IMR-90 (cell line): ENCODE measurements around the gene YPEL3. TPM values are rescaled to one million over a fixed set of nuclear protein-coding genes. Genes with fewer than 3 reads are reported as not detected.
A peak's percentile ranks its signal among the peaks of the same experiment; 100 is the strongest.

Experiments
- ATAC-seq: fragments of 200-7000 bp; cut with Tn5 transposase; 2 replicates; pipeline ENCODE4 v1.9.1; 2020; ENCODE audit warnings: low read depth, mild to moderate bottlenecking, moderate library complexity
- BruUV-seq: library from RNA; stranded (reverse); fragments of 400-500 nt; replicated peaks from 2 replicates; lab custom pipeline; 2021; lab: Mats Ljungman, UMichigan
- CTCF ChIA-PET: fragments of 300-600 bp; formaldehyde crosslinking; extraction: SDS; loops from one replicate; lab custom pipeline; 2021; ENCODE audit warnings: antibody characterized with exemption; lab: Yijun Ruan, JAX
- POLR2A ChIA-PET: fragments of 300-600 bp; sonication (Branson Sonifier 250); formaldehyde crosslinking; loops from one replicate; lab custom pipeline; 2022; ENCODE audit warnings: antibody characterized with exemption; ENCODE audit not compliant: unreplicated experiment; lab: Charles Lee
- DNase-seq: peaks from one replicate; pipeline ENCODE4 v3.0.0; 2013
- H2AFZ ChIP-seq: replicated peaks from 2 replicates; pipeline ENCODE3; 2013; ENCODE audit warnings: low read length, mild to moderate bottlenecking; ENCODE audit not compliant: poor library complexity
- H2AK5ac ChIP-seq: 2 replicates; pipeline ENCODE4 v1.6.1; 2013; ENCODE audit warnings: low read depth, low read length, inconsistent platforms
- H2AK9ac ChIP-seq: replicated peaks from 2 replicates; pipeline ENCODE3; 2013; ENCODE audit warnings: mild to moderate bottlenecking, low read depth, low read length, moderate library complexity; ENCODE audit not compliant: poor library complexity
- H2BK120ac ChIP-seq: 2 replicates; pipeline ENCODE4 v1.6.1; 2013; ENCODE audit warnings: low read depth, low read length, inconsistent platforms
- H2BK15ac ChIP-seq: 3 replicates; pipeline ENCODE4 v1.6.1; 2013; ENCODE audit warnings: low read depth, low read length, inconsistent platforms
- H2BK20ac ChIP-seq: 2 replicates; pipeline ENCODE4 v1.6.1; 2013; ENCODE audit warnings: low read depth, mild to moderate bottlenecking, inconsistent platforms, low read length, moderate library complexity
- H2BK5ac ChIP-seq: 2 replicates; pipeline ENCODE4 v1.6.1; 2013; ENCODE audit warnings: mild to moderate bottlenecking, low read depth, low read length, inconsistent platforms; ENCODE audit not compliant: poor library complexity, severe bottlenecking
- H3K14ac ChIP-seq: replicated peaks from 2 replicates; pipeline ENCODE4 v1.6.1; 2013; ENCODE audit warnings: low read depth, low read length, inconsistent platforms
- H3K18ac ChIP-seq: 2 replicates; pipeline ENCODE4 v1.6.1; 2013; ENCODE audit warnings: low read depth, low read length, control low read depth
- H3K23ac ChIP-seq: 2 replicates; pipeline ENCODE4 v1.6.1; 2013; ENCODE audit warnings: low read depth, low read length, inconsistent platforms
- H3K27ac ChIP-seq: 2 replicates; pipeline ENCODE4 v1.5.1; 2013; ENCODE audit warnings: mild to moderate bottlenecking, control low read depth, low read length; ENCODE audit not compliant: insufficient read depth
- H3K27me3 ChIP-seq: 2 replicates; pipeline ENCODE4 v1.6.1; 2013; ENCODE audit warnings: low read length; ENCODE audit not compliant: control insufficient read depth, insufficient read depth
- H3K36me3 ChIP-seq: 2 replicates; pipeline ENCODE4 v1.6.1; 2013; ENCODE audit warnings: low read length, mixed read lengths; ENCODE audit not compliant: control insufficient read depth, insufficient read depth
- H3K4ac ChIP-seq: 2 replicates; pipeline ENCODE4 v1.6.1; 2013; ENCODE audit warnings: low read depth, low read length, inconsistent platforms
- H3K4me1 ChIP-seq: 2 replicates; pipeline ENCODE4 v1.6.1; 2013; ENCODE audit warnings: low read length, mixed read lengths; ENCODE audit not compliant: control insufficient read depth, insufficient read depth
- H3K4me2 ChIP-seq: 2 replicates; pipeline ENCODE4 v1.6.1; 2013; ENCODE audit warnings: low read depth, mild to moderate bottlenecking, control low read depth, low read length, moderate library complexity
- H3K4me3 ChIP-seq: 2 replicates; pipeline ENCODE4 v1.5.1; 2013; ENCODE audit warnings: low read depth, mild to moderate bottlenecking, control low read depth, low read length, moderate library complexity; ENCODE audit not compliant: insufficient read depth
- H3K56ac ChIP-seq: 2 replicates; pipeline ENCODE4 v1.6.1; 2013; ENCODE audit warnings: low read length, inconsistent platforms; ENCODE audit not compliant: insufficient read depth; ENCODE audit errors: extremely low read depth
- H3K79me1 ChIP-seq, 2 experiments: 2 replicates each; pipeline ENCODE4 v1.6.1; 2013; ENCODE audit warnings: low read length in 2 of 2, inconsistent platforms in 1 of 2, low read depth in 1 of 2
- H3K9ac ChIP-seq: 2 replicates; pipeline ENCODE4 v1.6.1; 2013; ENCODE audit warnings: low read depth, low read length, control low read depth
- H3K9me1 ChIP-seq: 2 replicates; pipeline ENCODE4 v1.6.1; 2013; ENCODE audit warnings: low read length, inconsistent platforms; ENCODE audit not compliant: insufficient read depth
- H3K9me3 ChIP-seq: 2 replicates; pipeline ENCODE4 v1.6.1; 2013; ENCODE audit warnings: low read length; ENCODE audit not compliant: control insufficient read depth, insufficient read depth
- H4K20me1 ChIP-seq: 2 replicates; pipeline ENCODE4 v1.6.1; 2013; ENCODE audit warnings: low read length, inconsistent platforms; ENCODE audit not compliant: insufficient read depth
- H4K5ac ChIP-seq: 2 replicates; pipeline ENCODE4 v1.6.1; 2013; ENCODE audit warnings: mild to moderate bottlenecking, low read depth, low read length, control low read depth
- H4K8ac ChIP-seq, 2 experiments: 2 replicates each; pipeline ENCODE4 v1.6.1; 2013; ENCODE audit warnings: low read depth in 2 of 2, low read length in 2 of 2, control low read depth in 1 of 2, inconsistent platforms in 1 of 2
- H4K91ac ChIP-seq: 2 replicates; pipeline ENCODE4 v1.6.1; 2013; ENCODE audit warnings: low read depth, low read length, inconsistent platforms; ENCODE audit not compliant: insufficient read depth
- BHLHE40 ChIP-seq: fragments of 150-350 bp; IDR thresholded peaks from 2 replicates; pipeline ENCODE4 v1.6.1; 2016; ENCODE audit warnings: mild to moderate bottlenecking, low read depth, low read length
- CEBPB ChIP-seq: IDR thresholded peaks from 2 replicates; pipeline ENCODE4 v1.6.1; 2012; ENCODE audit warnings: low read depth, low read length, improper control_type of control experiment
- MAFK ChIP-seq: IDR thresholded peaks from 2 replicates; pipeline ENCODE4 v1.6.1; 2012; ENCODE audit warnings: low read depth, low read length, improper control_type of control experiment
- MAZ ChIP-seq: IDR thresholded peaks from 2 replicates; pipeline ENCODE4 v1.6.1; 2012; ENCODE audit warnings: low read depth, mild to moderate bottlenecking, low read length, improper control_type of control experiment, moderate library complexity, borderline replicate concordance
- POLR2A ChIP-seq: IDR thresholded peaks from 2 replicates; pipeline ENCODE4 v1.6.1; 2012; ENCODE audit warnings: mild to moderate bottlenecking, low read depth, low read length
- RCOR1 ChIP-seq: IDR thresholded peaks from 2 replicates; pipeline ENCODE4 v1.6.1; 2012; ENCODE audit warnings: mild to moderate bottlenecking, low read length, improper control_type of control experiment; ENCODE audit not compliant: insufficient replicate concordance
- RFX5 ChIP-seq: IDR thresholded peaks from 2 replicates; pipeline ENCODE4 v1.8.0; 2012; ENCODE audit warnings: low read depth, mild to moderate bottlenecking, low read length, moderate library complexity
- WGBS, 2 experiments: methylation state at CpG; one replicate each; pipeline versions ENCODE4 v1.1.5 to v1.1.7; 2013; ENCODE audit warnings: missing lambda C conversion rate in 2 of 2; ENCODE audit not compliant: insufficient read length in 1 of 2; ENCODE audit errors: extremely low coverage in 2 of 2; 5-methylcytosine and 5-hydroxymethylcytosine counted together
- dilution Hi-C: fragments of 300-500 bp; cut with HindIII; formaldehyde crosslinking; loops from one replicate; pipeline ENCODE4 v1.14.3; 2018; ENCODE audit warnings: low sequenced_read_pairs; ENCODE audit not compliant: unreplicated experiment
- in situ Hi-C: fragments of 300-500 bp; cut with MboI; formaldehyde crosslinking; loops from 3 replicates; pipeline ENCODE4 v1.14.3; 2019; ENCODE audit warnings: low sequenced_read_pairs, inconsistent platforms, mixed read lengths
- intact Hi-C: fragments of 100-400 bp; cut with micrococcal nuclease; formaldehyde crosslinking; loops from 2 replicates; pipeline ENCODE4 v1.10.0; 2022
- polyA plus RNA-seq, 3 experiments: library from polyadenylated mRNA; depleted of rRNA; stranded (reverse); fragments of >200 nt; gene quantifications; 2 replicates each; pipeline ENCODE4 v1.2.3, GENCODE V29; 2012; ENCODE audit warnings: low replicate concordance in 1 of 3
- total RNA-seq: library from RNA; depleted of rRNA; stranded (reverse); fragments of >200 nt; gene quantifications from 2 replicates; pipeline ENCODE4 v1.2.3, GENCODE V29; 2012
- TF ChIP-seq, protein P1 (sequence below): conservative IDR thresholded peaks from 2 replicates; pipeline ENCODE4 v1.5.1; 2012; ENCODE audit warnings: mild to moderate bottlenecking, low read depth, low read length, improper control_type of control experiment

YPEL3 gene
- total and polyA plus RNA-seq, 2 of the 4 experiments (the other 2 are of a cell fraction): 1.1 to 25.6 TPM

DNA sequence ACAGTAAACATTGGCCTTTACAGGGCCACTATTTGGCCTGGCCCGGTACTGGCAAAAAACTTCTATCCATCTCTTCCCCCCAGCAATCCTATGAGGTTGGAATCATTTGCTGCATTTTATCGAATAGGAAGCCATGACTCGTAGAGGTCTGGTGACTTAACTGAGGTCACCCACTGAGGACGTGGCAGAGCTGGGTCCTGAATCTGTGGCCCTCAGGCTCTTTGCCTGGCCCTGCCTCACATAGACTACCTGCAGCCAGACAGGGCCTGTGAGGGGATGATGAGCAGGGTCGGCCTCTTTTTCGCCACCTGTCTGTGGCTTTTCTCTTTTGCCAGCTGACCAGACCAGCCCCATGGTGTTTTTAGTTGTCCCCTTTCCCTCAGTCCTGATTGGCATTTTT, 18.4 kb downstream of the YPEL3 start:
- Histone ChIP-seq H4K20me1 (peaks cover 39% of the 10 kb centered on the region), H2AK9ac (peak overlapping the region; percentile 66), H3K4ac (peak overlapping the region; percentile 13; the same call in 1 of the 2 replicates), H3K9me3 (no peaks in the 10 kb centered on the region), H3K27ac (peak overlapping the region; percentile 33), H2BK15ac (no peak overlapping the region), H2BK5ac (peak overlapping the region; percentile 22), H3K18ac (no peak overlapping the region), H4K91ac (peak overlapping the region; percentile 55; the same call in 1 of the 2 replicates), H3K14ac (0 out of 2 replicates have a peak overlapping the region, but pooled peaks have one; percentile 18), H3K36me3 (peaks cover 45% of the 10 kb centered on the region), H3K9me1 (no peaks in the 10 kb centered on the region), H3K79me1 (peaks cover 34 to 55% of the 10 kb centered on the region in 2 experiments), H3K23ac (peak overlapping the region; percentile 80; the same call in 1 of the 2 replicates), H4K8ac (peak overlapping the region in 1 of 2 experiments; percentile 11; a peak in 1 of 4 replicates), H4K5ac (no peak overlapping the region; the same call in 1 of the 2 replicates), H2AK5ac (peak overlapping the region; percentile 31; the same call in 1 of the 2 replicates), H3K4me2 (peak overlapping the region; percentile 99), H2AFZ (no peak overlapping the region), H2BK120ac (no peak overlapping the region; the same call in 1 of the 2 replicates), H3K4me3 (0 out of 2 replicates have a peak overlapping the region, but pooled peaks have one; percentile 17), H3K4me1 (peaks cover 11% of the 10 kb centered on the region), H3K56ac (no peak overlapping the region; the same call in 1 of the 2 replicates), H2BK20ac (no peak overlapping the region), H3K9ac (peak overlapping the region; percentile 3), H3K27me3 (no peaks in the 10 kb centered on the region)
- BruUV-seq: no TSS peak
- ATAC-seq: no peak
- dilution Hi-C loops (no loop called here), intact Hi-C loops (no loop called here), in situ Hi-C loops (loop anchor here (10.0 kb wide), 1 partner anchor 327 kb away; the partner anchor contains the start of gene ZNF771)
- DNase-seq: peak; percentile 73
- 52% methylated on average over 2 of the region's 6 CpGs; no CpG with 5 or more reads in 1 of the 2 experiments for WGBS, 2 experiments
- ChIA-PET CTCF (no interaction called here), POLR2A (no interaction called here)
- TF ChIP-seq MAFK (no peak), RFX5 (no peak), POLR2A (no peak), CEBPB (no peak), MAZ (no peak), BHLHE40 (peak; percentile 22; the same call in 1 of the 2 replicates), RCOR1 (no peak)
- TF ChIP-seq, protein P1, sequence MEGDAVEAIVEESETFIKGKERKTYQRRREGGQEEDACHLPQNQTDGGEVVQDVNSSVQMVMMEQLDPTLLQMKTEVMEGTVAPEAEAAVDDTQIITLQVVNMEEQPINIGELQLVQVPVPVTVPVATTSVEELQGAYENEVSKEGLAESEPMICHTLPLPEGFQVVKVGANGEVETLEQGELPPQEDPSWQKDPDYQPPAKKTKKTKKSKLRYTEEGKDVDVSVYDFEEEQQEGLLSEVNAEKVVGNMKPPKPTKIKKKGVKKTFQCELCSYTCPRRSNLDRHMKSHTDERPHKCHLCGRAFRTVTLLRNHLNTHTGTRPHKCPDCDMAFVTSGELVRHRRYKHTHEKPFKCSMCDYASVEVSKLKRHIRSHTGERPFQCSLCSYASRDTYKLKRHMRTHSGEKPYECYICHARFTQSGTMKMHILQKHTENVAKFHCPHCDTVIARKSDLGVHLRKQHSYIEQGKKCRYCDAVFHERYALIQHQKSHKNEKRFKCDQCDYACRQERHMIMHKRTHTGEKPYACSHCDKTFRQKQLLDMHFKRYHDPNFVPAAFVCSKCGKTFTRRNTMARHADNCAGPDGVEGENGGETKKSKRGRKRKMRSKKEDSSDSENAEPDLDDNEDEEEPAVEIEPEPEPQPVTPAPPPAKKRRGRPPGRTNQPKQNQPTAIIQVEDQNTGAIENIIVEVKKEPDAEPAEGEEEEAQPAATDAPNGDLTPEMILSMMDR: no peak
